ENCODE data around the gene SPNS2.

Gene SPNS2, protein sequence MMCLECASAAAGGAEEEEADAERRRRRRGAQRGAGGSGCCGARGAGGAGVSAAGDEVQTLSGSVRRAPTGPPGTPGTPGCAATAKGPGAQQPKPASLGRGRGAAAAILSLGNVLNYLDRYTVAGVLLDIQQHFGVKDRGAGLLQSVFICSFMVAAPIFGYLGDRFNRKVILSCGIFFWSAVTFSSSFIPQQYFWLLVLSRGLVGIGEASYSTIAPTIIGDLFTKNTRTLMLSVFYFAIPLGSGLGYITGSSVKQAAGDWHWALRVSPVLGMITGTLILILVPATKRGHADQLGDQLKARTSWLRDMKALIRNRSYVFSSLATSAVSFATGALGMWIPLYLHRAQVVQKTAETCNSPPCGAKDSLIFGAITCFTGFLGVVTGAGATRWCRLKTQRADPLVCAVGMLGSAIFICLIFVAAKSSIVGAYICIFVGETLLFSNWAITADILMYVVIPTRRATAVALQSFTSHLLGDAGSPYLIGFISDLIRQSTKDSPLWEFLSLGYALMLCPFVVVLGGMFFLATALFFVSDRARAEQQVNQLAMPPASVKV

DNA sequence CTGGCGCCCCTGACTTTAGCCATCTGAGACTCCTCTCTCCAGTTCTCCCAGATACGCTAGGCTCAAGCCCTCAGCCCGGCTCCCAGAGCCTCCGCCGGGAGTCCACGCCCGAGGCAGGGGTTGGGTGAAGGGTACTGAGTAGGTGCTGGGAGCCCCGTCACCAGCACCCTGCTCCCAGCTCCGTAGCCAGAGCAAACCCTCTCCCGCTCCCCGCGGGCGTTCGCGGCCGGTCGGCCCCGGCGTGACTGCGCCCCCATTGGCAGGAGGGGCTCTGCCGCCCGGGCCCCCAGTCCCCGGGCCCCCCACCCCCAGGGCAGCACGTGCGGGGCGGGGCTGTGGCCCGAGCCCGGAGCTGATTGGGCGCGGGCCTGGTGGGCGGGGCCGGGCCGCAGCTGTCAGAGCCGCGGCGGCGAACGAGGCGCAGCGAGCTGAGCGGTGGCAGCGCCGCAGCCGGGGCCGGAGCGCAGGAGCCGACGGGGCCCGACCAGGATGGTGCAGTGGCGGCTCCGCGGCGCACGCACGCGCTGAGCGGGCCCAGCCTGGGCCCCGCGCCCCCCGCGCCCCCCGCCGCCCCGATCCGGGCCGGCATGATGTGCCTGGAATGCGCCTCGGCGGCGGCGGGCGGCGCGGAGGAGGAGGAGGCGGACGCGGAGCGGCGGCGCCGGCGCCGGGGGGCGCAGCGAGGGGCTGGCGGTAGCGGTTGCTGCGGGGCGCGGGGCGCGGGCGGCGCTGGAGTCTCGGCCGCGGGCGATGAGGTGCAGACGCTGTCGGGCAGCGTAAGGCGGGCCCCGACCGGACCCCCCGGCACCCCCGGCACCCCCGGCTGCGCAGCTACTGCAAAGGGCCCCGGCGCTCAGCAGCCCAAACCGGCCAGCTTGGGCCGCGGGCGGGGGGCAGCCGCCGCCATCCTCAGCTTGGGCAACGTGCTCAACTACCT lies at the start of gene SPNS2:
TSS of gene SPNS2 (plus strand) at position 421 of the 937 bp plus-strand sequence. CDS start at position 588, 167 bp downstream.
- in situ Hi-C loops (cut with MboI; ENCODE audit: low sequenced_read_pairs), result no loop called here

DNA sequence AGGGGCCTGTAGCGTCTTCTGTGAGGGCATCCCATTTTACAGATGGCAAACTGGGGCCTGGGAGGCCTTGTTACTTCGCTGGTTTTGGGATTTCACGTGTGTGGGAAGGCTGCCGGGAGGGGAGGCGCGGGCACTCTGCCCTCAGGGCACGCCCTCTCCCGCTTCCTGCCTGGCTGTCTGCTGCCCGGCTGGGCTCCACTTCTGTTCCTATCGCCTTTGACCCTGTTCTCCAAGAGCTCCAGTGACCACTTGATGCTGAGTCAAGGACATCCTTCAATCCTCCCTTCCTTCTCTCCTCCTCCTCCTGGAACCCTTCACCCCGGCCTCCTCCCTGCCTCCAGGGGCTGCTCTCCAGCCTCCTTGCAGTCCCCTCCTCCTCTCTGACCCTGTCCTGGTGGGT lies 48.9 kb upstream of the SPNS2 start:
- in situ Hi-C loops (cut with MboI; ENCODE audit: low sequenced_read_pairs), result no loop called here

DNA sequence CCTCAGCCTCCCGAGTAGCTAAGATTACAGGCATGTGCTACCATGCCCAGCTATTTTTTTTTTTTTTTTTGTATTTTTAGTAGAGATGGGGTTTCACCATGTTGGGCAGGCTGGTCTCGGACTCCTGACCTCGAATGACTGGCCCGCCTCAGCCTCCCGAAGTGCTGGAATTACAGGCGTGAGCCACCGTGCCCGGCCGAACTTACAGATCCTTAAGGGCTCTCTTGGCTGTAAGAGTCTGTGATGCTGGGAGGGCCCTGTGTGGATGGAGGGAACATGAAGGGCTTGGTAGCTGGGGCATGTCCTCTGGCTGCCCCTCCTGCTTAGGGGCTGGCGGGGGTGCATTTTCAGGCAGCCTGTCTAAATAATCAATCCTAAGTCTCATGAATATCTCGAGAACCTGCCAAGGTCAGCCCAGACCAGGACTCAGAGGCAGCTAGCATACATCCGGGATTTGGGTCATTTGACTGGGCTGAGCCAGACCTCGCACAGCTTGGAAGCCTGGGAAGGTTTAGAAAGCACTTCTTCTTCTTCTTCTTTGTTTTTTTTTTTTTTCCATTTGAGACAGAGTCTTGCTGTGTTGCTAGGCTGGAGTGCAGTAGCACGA lies 47.9 kb upstream of the SPNS2 start:
- in situ Hi-C loops (cut with MboI; ENCODE audit: low sequenced_read_pairs), result no loop called here

DNA sequence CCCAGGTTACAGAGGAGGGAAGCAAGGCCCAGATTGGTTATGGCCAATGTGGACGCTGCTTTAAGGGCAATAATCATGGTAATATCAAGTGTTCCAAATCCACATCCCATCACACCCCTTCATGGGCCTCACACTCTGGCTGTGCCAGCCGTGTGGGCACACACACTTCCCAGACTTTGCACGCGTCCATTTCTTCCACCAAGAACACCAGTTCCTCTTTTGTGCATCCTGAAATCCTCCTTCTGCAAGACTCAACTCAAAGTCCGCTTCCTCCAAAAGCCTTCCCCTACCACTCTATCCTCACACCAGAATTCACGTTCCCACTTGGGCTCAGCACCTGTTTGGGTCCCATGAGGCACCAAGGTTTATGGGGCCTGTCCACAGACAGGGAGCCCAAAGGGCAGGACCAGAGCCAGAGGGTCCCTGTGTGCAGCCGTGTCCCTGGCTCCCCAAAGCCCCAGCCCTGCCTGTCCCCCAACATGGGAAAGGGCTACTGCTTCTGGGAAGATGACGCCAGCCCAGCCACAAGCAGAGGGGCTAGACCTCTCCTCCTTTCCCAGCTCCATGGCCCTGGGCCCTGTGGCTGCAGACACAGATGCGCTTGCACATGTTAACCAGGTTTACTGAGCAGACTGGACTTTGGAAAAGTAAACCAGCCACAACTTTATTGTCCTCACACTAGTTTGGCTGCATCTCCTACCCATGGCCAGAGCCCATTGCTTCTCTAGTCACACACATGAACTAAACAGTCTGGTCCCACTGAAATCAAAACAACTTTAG lies 44.7 kb upstream of the SPNS2 start:
- in situ Hi-C loops (cut with MboI; ENCODE audit: low sequenced_read_pairs), result no loop called here

DNA sequence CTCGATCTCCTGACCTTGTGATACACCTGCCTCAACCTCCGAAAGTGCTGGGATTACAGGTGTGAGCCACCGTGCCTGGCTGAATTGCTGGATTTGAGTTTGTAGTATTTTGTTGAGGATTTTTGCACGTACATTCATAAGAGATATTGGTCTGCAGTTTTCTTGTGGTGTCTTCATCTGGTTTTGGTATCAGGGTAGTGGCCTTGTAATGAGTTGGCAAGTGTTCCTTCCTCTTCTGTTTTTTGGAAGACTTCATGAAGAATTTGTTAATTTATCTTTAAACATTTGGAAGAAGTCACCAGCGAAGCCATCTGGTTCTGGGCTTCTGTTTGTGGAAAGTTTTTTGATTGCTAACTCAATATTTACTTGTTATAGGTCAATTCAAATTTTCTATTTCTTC lies 38.0 kb upstream of the SPNS2 start:
- in situ Hi-C loops (cut with MboI; ENCODE audit: low sequenced_read_pairs), result no loop called here

DNA sequence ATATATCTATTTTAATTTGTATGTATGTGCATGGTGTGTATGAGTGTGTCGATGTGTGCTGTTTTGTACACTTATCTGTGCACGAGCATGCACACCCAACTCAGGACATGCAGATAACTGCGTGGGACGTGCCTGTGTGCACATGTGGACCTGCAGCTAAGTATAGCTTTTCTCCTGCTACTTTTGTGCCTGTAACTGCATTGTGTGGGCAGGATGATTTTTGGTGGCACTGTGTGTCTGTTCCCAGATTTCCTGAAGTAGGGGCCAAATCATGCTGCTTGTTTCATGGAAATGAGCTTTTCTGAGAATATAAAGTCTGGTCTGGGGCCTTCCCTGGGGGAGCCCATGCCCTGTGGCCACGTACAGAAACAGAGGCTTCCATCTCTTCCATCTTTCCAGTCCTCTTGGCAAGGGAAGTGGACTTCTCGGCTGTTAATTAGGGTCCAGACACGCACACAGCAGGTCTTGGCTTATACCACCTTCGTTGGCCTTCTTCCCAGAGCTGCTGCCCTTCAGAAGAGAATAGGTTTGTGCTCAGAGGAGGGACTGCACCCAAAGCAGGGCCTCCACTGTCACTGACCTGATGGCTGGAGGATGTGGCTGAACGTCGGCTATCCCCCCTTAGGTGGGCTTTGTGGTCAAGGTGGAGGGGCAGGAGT lies 34.7 kb upstream of the SPNS2 start:
- in situ Hi-C loops (cut with MboI; ENCODE audit: low sequenced_read_pairs), result no loop called here

DNA sequence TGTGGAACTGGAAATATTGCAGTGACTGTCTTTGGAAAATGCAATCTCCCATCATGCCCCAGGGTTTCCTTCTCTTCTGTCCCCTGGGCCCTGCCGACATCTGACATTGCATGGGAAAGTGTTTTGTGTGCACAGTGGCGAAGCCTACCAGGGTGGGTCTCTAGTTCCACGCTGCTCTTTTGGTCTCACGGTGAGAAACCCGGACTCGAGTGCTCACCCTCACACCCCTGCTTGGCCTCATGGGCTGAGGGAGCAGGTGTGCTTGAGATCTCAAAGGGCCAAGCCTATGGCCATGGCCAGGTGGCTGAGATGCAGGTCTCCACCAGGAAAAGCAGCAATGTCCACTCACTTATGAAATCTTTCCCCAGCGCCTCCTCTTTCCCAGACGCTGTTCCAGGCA lies 32.9 kb upstream of the SPNS2 start:
- in situ Hi-C loops (cut with MboI; ENCODE audit: low sequenced_read_pairs), result no loop called here

DNA sequence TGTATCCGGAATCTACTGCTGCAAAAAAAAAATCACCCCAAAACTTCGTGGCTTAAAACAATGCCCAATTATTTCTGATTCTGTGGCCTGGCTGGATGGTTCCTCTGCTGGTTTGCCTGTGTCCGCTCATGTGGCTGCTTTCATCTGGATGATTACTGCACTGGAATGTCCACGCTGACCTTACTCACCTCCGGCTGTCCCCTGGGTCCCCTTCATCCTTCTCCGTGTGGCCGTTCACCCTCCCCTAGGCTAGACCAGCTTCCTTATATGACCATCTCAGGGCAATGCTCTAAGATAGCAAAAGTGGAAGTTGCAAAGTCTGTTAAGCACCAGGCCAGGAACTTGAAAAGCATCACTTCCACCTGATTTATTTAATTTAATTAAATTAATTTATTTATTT lies 31.4 kb upstream of the SPNS2 start:
- in situ Hi-C loops (cut with MboI; ENCODE audit: low sequenced_read_pairs), result no loop called here

DNA sequence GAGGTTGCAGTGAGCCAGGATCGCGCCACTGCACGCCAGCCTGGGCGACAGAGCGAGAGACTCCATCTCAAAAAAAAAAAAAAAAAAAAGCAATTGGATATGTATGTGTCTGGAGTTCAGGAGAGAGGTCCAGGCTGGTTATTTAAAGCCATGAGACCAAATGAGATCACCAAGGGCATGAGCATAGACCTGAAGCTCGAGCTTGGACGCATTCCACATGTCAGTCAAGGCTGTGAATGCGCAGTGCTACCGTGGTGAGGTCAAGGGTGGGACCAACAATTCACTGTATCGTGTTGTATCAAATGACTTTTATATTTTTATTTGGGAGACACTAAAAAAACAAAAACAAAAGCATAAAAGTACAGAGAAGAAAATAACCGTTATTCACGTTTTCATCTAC lies 29.1 kb upstream of the SPNS2 start:
- in situ Hi-C loops (cut with MboI; ENCODE audit: low sequenced_read_pairs), result no loop called here

DNA sequence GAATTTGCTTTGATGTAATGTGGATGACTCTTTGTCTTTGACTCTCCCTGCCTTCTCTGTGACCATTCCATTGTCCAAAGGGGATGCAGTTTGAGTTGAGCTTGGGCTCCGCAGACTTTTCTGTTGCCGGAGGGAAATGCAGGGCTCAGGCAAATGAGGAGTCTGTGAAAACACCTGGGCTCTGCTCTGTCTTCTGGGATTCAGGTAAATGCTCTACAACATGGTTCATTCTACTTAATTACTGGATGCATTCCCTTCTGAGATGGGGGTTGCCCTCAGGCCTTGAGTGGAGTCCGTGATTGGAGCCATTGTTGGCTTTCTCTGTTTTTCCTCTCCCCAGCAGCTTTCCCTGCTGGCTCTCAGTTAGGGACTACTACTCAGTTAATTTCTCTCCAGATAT lies 26.4 kb upstream of the SPNS2 start:
- in situ Hi-C loops (cut with MboI; ENCODE audit: low sequenced_read_pairs), result no loop called here

DNA sequence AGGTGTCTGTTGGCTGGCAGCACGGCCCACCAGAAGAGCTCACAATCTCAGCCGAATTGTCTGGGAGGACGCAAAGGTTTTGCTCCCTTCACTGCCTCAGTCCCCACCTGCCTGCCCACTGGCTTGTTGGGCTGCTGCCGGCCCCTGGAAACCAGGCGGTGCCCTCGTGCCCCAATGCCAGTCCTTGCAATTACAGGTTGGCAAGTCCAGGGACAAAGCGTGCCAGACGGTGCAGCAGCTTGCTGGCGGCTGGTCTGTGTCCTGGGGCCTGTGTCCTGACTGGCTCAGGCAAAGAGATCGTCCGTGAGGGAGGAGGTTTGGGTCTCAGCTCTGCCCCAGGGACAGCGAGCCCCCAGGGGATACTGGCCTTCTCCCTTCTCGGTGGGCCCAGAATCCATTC lies 24.6 kb upstream of the SPNS2 start:
- in situ Hi-C loops (cut with MboI; ENCODE audit: low sequenced_read_pairs), result no loop called here

DNA sequence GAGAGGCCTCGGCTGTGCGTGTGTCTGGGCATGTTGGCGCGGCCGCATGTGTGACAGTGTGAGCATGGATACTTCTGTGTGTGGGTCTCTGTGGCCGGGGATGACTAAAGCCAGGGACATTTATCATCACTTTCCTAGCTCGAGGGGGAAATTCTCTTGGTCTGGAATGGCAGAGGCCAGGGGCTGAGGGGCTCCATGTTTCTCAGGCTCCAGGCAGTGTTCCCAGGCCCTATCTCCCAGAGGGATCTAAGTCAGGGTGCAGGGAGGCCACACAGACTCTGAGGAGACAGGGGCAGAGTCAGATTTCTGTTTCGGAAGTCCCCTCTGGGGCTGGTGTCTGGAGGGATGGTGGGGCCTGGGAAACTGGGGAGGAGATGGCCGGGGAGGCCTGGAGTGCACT lies 23.7 kb upstream of the SPNS2 start:
- in situ Hi-C loops (cut with MboI; ENCODE audit: low sequenced_read_pairs), result no loop called here

DNA sequence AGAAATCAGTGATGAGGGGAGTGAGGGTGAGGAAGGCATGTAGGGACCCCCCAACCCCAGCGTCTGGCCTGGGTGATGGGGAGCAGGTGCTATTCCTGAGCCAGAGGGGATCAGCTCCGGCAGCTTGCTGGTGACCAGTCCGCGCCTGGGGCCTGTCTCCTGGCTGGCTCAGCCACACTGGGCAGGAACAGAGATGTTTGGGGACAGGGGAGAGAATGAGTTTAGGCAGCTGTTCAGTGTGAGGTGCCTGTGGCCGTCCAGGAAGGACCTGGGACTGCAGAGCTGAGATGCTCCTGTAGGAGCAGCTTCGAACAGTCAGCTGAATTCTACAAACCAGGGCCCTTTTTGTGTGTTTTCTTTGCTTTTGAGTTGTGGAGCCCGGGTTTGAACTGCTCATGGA lies 23.2 kb upstream of the SPNS2 start:
- in situ Hi-C loops (cut with MboI; ENCODE audit: low sequenced_read_pairs), result no loop called here

DNA sequence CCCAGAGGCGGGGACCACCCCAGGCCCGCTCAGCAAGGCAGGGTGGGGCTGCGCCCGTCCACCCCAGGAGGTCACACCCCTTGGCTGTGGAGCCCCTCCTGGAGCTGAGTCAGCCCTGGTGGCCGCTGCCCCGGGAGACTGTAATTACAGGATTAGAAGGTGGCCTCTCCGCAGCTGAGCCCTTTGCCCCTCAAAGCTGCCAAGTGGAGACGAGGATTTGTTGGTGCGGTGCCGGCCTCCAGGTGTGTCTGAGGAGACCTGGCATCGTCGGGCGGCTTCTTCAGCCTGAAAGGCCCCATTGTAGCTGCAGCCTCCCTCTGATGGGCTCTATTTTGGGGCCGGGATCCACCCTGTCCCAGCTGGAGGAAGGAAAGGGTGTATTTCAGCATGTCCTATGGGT lies 22.7 kb upstream of the SPNS2 start:
- in situ Hi-C loops (cut with MboI; ENCODE audit: low sequenced_read_pairs), result no loop called here

DNA sequence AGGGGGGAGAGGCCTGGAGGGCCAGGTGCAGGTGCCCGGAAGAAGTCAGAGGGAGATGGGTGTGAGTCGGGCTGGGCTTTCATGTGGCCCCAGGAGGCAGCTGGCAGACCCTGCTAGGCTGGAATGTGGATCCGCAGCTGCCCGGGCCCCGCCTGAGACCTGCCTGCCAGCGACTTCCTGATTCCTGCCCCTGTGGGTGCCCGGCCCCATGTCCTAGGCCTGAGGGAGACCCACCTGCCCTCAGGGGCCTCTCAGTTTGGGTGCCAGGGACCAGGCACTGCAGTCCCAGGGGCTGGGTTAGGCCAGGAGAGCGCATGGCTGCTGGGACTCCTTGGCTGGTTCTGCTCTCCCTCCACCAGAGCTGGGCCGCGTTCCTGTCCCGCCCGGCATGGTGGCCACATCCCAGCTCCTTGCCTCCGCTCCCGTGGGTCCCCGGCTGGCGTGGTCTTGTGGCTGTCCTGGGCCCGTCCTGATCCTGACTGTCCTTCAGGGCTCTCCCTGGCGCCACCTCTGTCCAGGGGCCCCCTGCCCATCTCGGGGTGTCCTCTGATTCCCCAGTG lies 22.1 kb upstream of the SPNS2 start:
- in situ Hi-C loops (cut with MboI; ENCODE audit: low sequenced_read_pairs), result no loop called here

DNA sequence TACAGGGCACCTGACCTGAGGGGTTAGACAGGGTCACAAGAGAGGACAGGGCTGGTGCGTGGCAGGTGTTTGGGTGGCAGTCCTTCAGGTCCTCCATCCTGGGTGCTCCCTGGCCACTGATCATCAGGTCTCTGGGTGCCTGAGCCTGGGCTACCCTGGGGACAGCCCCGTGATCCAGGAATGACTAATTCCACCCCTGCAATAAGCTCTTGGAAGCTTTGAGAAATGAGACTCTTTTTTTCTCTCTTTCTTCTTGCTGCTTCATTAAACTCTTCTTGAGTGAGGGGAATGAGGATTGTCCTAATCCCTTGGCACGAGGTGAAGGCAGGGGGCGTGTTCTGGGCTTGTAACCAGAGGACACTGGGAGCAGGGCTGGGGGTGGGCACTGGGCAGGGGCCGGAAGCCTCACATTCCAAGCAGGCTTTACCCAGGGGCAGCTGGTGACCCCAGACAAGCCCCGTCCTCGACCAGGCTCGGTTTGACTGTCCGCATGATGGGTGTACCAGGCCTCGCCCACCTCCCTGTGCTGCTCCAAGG lies 21.4 kb upstream of the SPNS2 start:
- in situ Hi-C loops (cut with MboI; ENCODE audit: low sequenced_read_pairs), result no loop called here

DNA sequence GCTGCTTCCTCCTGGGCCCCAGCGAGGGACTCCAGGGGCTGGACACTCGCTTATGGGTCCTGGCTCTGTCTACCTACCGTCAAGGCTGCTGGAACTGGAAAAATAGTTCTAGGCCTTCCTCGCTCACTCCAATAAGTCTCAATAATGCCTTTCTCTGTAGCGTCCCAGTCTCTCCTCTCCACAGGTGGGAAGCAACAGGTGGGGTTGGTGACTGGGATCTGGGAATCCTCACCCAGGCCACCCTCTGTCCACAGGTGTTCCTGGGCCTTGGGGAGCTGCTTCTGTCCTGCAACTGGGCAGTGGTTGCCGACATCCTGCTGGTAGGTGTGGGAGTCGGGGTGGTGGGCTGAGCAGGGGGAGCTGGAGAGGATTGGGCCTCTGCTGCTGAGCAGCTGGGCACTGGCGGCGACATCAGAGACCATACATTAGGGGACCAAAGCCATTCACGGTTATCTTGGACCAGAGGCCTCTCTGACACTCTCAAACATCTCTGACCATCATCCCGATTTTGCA lies 20.3 kb upstream of the SPNS2 start:
- in situ Hi-C loops (cut with MboI; ENCODE audit: low sequenced_read_pairs), result no loop called here

DNA sequence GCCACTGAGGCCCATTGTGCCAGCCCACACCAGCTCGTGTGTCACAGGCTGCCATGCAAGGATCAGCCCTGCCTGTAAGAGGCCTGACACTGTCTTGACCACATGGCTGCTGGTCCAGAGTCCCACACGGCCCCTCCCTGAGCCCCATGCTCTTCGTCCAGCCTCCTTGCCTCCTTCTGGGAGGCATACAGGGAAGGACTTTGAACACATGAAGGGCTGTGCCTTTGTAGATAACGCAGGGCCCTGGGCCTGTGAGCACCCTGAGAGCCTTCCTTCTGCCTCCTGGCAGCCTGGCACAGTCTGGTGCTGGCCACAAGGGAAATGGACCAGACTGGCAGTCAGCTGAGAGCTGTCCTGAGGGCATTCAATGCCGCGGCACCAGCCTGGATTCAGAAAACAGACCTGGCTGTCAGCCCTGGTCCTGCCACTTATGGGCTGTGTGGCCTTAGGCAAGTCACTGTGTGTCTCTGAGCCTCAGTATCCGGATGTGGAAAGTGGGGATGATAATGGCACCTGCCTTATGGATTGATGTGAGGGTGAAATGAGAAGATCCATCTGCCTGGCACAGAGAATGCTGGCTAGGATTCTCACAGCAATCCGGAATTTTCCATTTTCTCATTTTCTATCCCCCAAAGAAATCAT lies 19.2 kb upstream of the SPNS2 start:
- in situ Hi-C loops (cut with MboI; ENCODE audit: low sequenced_read_pairs), result no loop called here
